ENCODE data around the gene CRELD2.

The CRELD2 gene

DNA sequence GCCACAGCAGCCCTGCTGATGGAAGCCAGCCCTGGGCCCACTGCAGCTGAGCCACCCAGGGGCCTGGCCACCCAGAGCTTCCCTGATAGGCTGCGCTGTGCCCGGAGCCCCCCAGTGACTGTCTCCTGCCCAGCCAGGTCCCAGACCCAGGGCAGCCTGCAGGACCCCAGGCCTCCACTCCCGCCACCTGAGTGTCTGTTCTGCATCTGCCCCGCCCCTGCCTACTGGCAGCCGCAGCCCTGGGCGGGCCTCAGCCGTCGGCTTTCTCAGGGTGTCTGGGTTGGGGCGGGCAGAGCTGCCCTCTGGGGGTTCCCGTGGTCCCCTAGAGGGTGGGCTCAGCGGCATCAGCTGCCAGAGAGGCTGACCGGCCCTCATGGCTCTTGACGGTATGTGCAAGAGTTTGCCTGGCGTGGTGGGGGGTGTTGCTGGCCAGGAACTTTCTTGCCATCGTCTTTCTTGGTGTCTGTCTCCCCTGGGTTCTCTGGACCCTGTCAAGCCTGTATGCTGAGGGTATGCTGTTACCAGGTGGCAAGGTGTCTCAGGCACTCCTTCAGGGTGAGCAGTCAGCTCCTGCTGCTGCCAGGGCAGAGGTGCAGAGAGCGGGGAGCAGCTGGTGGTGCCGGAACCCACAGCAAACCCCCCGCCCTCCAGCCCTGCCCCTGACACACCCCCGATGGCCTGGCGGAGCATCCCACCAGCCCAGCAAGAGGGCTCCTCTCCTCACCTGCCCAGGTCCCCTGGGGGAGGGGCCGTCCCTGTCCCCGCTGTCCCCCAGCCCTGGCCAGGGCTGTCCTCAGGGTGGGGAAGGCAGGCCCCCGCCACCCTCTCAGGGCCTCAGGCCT is 29.9 kb downstream of the CRELD2 start:
- DNase-seq, result no peak

DNA sequence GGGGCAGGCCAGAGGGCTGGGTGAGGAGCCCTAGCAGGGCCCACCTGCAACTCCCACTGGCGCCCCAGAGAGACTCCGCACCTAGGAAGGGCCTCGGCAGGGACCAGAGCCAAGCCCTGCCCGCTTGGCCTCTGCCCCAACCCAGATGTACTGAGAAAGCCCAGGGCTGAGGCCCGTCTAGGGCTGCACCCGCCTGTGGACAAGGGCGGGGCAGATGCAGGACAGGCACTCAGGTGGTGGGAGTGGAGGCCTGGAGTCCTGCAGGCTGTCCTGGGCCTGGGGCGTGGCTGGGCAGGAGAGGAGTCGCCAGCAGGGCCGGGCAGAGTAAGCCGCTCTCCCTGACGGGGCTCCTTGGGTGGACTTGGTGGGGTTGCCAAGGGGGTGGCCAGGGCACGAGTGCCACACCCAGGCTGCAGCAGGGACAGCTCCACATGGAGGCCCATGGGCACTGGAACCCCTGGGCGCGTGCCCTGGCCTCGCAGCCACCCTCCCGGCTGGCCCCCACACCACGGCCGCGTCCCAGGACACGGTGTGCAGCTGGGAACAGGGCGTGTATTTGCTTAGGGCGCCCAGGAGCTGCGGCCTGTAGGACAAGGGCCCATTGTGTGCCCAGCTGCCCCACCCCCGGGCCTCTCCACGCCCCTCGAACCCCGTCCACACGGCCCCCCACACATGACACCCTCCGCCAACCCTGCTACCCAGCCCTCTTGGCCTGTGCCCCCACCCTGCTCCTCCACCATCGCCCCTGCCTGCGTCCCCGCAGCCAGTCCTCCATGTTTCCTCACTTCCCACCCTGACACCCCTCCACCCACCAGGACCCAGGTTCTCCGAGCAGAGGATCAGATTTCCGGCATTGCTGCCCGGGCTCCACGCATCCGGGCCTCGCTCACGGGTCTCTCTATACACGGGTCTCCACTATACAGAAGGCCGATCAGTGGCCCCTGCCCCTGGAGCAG is 30.8 kb downstream of the CRELD2 start:
- DNase-seq, result no peak

DNA sequence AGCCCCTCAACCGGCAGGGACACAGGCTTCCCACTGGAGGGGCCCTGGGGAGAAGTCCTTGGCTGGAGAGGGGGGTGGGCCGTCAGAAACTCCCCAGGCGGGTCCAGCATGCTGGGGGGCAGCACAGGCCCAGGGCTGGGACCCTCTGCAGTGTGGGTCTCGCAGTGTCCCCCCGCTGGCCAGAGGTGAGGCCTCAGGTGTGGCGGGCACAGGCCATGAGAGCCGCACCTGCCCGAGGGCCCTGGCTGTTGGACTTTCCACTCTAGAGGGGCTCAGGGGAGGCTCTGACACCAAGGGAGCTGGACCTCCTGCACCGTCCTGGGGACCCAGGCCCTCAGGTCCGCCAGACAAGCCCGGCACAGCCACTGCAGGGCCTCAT is 31.5 kb downstream of the CRELD2 start:
- DNase-seq, result no peak

DNA sequence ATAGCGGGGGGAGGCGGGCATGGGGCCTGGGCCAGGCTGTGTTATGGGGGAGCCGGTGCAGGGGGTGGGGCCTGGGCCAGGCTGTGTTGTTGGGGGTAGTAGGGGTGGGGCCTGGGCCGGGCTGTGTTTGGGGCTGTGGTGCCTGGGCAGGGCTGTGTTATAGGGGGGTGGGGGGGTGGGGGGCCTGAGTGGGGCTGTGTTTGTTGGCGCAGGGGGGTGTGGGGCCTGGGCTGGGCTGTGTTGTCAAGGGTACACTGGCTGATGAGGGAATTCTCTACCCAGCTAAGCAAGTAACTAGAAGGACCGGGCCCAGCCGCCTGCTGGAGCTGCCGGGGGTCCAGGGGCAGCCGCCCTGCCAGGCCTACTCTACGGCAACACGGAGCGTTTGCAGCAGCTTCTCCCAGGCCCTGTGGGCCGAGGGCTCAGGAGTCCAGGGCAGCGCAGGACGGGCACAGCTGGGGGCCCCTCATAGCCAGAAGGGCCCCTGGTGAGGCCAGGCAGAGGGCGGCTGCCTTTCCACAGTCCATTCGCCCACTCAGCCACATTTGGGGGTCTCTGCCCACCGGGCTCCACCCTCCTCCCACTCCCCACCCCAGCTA is 32.1 kb downstream of the CRELD2 start:
- DNase-seq, result no peak

DNA sequence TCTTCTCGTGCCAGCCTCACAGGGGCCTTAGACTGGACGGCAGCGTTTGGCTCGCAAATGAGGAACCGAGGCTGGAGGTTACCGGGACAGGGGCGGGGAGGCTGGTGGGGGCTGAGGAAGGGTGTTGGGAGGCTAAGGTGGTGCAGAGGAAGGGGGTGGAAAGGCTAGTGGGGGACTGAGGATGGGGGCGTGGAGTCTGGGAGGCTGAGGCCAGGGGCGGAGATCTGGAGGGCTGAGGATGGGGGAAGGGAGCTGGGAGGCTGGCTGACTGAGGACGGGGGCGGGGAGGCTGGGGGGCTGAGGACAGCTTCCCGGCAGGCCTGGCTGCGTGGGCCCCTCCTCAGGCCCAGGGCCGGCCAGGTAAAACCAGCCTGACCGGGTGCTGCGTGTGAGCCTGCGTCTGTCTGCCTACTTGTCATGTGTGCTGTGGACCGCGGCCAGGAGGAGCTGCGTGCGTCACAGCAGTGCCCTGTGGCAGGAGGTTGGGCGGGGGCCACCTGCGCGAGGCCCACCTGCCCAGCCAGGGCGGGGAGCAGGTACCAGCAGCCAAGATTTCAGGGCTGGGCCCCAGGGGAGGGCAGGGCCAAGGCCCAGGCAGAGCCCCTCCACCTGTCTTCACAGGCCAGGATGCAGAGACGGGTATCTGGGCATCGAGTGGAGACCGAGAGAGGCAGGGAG is 32.7 kb downstream of the CRELD2 start:
- DNase-seq, result no peak

DNA sequence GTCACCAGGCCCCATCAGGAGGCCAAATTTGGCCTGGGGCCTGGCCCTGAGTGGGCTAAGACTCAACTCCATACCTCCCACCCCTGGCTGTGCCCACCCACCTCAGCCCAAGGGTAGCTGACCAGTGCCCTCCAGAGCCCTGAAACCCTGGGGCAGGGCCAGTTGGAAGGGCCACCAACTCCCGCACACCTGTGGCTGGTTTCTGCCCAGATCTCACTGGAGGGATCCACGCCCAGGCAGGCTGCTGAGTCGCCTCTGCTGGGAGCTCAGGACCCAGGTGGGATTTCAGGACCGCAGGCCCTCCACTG is 33.2 kb downstream of the CRELD2 start:
- no peak for DNase-seq

- DNase-seq, result no peak
These were observed 33.8 kb downstream of the CRELD2 start for GRCh38 chr22:49951986-49952896.

- DNase-seq, result no peak
These were observed 34.7 kb downstream of the CRELD2 start for GRCh38 chr22:49953027-49953679.

DNA sequence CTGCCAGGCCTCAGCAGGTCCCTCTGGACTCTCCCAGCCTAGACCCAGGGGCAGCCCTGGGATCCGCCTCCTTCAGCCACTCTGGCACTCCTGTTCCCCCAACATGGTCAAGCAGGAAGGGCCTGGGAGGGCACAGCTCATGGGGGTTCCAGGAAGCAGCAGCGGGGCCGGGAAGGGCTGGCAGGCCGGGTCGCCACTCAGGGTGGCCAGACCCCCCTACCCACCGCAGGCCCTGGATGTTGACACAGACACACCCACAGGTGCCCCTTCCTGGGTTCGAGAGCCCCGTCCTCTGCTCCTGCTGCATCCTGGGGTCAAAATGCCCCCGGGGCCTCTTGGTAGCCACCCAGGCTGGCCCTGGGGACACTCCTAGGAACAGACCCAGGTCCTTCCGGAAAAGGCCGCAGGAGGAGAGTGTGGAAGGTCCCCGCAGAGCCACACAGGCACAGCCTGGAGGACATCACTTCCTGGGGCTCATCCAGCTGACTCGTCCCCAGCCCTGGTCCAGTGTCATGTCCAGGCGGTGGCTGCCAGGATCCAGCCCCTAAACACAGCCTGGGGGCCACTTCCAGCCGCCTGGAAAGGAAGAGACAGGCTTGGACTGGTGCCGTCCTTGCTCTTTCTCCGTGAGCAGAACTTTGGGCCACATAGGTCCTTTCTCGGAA is 35.4 kb downstream of the CRELD2 start:
- DNase-seq, result no peak

DNA sequence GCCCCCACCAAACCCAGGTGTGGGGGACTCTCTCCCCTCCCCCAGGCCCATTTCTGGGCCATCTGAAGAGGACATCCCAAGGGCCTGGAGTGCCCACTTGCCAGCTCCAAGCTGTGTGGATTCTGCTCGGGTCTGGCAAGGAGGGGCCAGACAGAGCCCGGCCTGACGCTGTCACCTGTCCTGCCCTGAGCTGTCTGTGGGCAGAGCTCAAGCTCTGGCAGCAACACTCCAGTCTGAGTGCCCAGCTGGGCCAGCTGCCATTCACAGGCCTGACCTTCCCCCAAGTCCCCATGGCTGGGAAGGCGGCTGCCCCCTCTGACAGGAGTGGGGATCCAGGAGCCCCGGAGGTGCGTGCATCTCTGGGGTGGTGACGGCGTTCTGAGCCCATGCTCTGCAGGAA is 35.9 kb downstream of the CRELD2 start:
- DNase-seq, result no peak

DNA sequence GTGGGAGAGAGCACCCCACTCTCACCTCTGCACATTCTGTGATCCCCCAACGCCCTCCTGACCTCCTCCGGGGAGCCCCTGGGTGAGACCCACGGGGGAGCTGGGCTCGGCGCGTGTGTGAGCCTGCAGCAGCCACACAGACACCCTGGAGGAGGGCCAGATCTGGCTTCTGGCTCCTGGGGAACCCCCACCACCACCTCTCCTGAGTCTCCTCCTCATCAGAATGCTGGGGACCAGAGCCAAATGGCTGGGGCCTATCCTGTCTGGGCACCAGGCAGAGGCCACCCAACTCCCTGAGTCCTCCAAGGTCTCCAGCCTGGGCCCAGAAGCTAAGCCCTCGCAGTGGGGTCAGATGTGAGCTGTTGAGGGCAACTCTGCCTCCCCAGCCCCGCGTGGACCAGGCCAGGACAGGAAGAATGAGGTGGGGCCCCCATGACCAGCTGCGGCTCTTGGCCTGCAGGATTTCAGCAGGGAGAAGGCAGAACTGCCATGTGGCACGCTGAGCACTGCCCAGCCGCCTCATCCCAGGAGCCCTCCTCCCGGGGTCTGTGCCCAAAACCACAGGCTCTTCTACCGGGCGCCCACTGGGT is 36.7 kb downstream of the CRELD2 start:
- DNase-seq, result no peak

- DNase-seq, result no peak
These were observed 37.4 kb downstream of the CRELD2 start for GRCh38 chr22:49955581-49956417.

- DNase-seq, result no peak
These were observed 38.0 kb downstream of the CRELD2 start for GRCh38 chr22:49956418-49956770.

- DNase-seq, result no peak
These were observed 38.7 kb downstream of the CRELD2 start for GRCh38 chr22:49956914-49957825.

DNA sequence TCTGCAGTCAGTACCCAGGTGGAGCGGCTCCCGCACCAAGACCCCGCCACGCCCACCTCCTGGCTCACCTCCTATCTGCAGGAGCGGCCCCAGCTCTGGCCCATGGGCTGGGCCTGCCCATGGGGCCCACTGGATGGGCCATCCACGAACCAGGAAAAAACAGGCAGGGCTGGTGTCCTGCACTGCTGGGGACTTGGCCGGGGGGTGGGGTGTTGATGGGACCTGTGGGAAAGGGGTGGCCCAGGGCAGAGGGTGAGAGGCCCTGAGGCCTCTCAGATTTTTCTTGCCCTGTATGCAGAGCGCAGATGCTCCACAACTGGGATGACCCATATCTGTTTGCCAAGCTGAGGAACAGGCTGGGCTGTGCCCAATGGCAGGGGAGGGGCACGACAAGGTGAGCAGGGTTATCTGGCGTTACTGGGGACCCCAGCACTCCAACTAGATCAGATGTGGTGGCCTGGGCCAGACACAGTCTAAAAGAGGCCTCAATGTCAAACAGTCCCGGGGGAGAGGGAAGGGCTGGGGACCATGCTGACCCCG is 39.5 kb downstream of the CRELD2 start:
- DNase-seq, result no peak

DNA sequence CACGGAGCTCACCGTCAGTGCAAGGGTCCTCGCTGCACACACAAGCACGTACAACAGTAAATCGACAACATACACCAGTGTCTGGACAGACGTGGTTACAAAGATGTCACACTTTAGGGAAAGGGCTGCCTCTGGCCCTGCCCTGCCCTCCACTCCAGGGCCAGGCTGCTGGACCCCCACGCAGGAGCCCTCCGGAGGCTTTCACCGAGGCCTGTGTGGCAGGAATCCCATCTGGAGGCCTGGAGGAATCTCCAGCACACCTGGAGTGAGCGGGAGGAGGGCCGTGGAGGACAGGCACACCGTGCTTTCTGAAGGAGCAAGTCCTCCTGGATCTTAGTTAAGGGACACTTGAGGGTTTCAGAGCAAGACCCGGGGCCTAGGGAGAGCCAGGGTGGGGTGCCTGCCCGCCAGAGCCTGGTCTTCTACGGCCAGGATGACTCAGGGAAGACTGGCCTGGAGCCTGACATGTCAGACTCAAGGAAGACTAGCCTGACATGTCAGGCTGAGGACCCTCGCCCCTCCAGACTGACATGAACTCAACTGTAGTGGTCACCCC is 40.0 kb downstream of the CRELD2 start:
- DNase-seq, result no peak

- no peak for DNase-seq
These were observed 40.7 kb downstream of the CRELD2 start for GRCh38 chr22:49958931-49959781.

Data from retina (tissue), 1 donor.